ENCODE results near the gene UVRAG.
A peak's percentile ranks its signal among the peaks of the same experiment; 100 is the strongest.

Gene UVRAG

GRCh38 chr11:75893251-75893650 is 78.2 kb downstream of the UVRAG start (continued):
- no peak for TF ChIP-seq BCL6B (tag by site-specific recombination; IDR thresholded peaks at IDR 0.05)
- no peak for TF ChIP-seq KLF7 (tag by site-specific recombination; IDR thresholded peaks at IDR 0.05; ENCODE audit: borderline replicate concordance)
- TF ChIP-seq ZNF639 (tag by site-specific recombination; IDR thresholded peaks at IDR 0.05): no peak

GRCh38 chr11:75894036-75894585 is 79.1 kb downstream of the UVRAG start:
- CTCF ChIA-PET: interaction anchor here (0.9 to 1.0 kb wide), 3 partner anchors 14 to 618 kb away, joined by 3 to 6 read pairs (median 3); no protein-coding TSS in a partner anchor
- TF ChIP-seq ZNF449 (tag by site-specific recombination; IDR thresholded peaks at IDR 0.05) (no peak), KLF7 (tag by site-specific recombination; IDR thresholded peaks at IDR 0.05; ENCODE audit: borderline replicate concordance) (no peak), ZNF529 (tag by site-specific recombination; IDR thresholded peaks at IDR 0.05; ENCODE audit: insufficient replicate concordance) (no peak), ZNF423 (tag by site-specific recombination; IDR thresholded peaks at IDR 0.05) (no peak), ZNF561 (tag by site-specific recombination; IDR thresholded peaks at IDR 0.05; ENCODE audit: borderline replicate concordance) (no peak)
- H3K4me3 ChIP-seq (ENCODE audit: low read depth, low read length): no peak overlapping the region
- no peaks in the 10 kb centered on the region for H3K9me3 ChIP-seq (ENCODE audit: control insufficient read depth, insufficient read depth, low read depth, low read length)
- H3K27ac ChIP-seq (ENCODE audit: extremely low read depth, low read depth, low read length): no peak overlapping the region
- POLR2A ChIA-PET: no interaction called here
- no peaks in the 10 kb centered on the region for H3K4me1 ChIP-seq (ENCODE audit: control insufficient read depth, insufficient read depth, low read length)
- H3K36me3 ChIP-seq (ENCODE audit: control insufficient read depth in 2 of 2, insufficient read depth in 1 of 2, low read length in 2 of 2): peaks cover 0 to 16% of the 10 kb centered on the region in 2 experiments; a peak in 2 of 3 replicates

- Histone ChIP-seq H3K9me3 (ENCODE audit: control insufficient read depth, insufficient read depth, low read depth, low read length) (no peaks in the 10 kb centered on the region), H3K4me3 (ENCODE audit: low read depth, low read length) (no peak overlapping the region), H3K36me3 (ENCODE audit: control insufficient read depth in 2 of 2, insufficient read depth in 1 of 2, low read length in 2 of 2) (peaks cover 0 to 9% of the 10 kb centered on the region in 2 experiments; a peak in 2 of 3 replicates), H3K27ac (ENCODE audit: extremely low read depth, low read depth, low read length) (no peak overlapping the region), H3K4me1 (ENCODE audit: control insufficient read depth, insufficient read depth, low read length) (no peaks in the 10 kb centered on the region)
- POLR2A ChIA-PET: interaction anchor here (1.1 kb wide), 2 partner anchors 255 to 338 kb away, joined by 3 read pairs; no protein-coding TSS in a partner anchor
- CTCF ChIA-PET: interaction anchor here (0.6 to 6.3 kb wide), 29 partner anchors 13 to 777 kb away, joined by 3 to 86 read pairs (median 4); partner anchors contain the start of gene MAP6
- TF ChIP-seq ZNF654 (tag by site-specific recombination; IDR thresholded peaks at IDR 0.05; ENCODE audit: low read depth) (peak; percentile 78), ZNF133 (tag by site-specific recombination; IDR thresholded peaks at IDR 0.05) (no peak), HOXD13 (CRISPR knock-in tag; IDR thresholded peaks at IDR 0.05; ENCODE audit: borderline replicate concordance) (no peak)
Observed at GRCh38 chr11:75896843-75897419, 81.9 kb downstream of the UVRAG start.

- H3K9me3 ChIP-seq (ENCODE audit: control insufficient read depth, insufficient read depth, low read depth, low read length): no peaks in the 10 kb centered on the region
- CTCF ChIA-PET: interaction anchor here (0.6 to 6.3 kb wide), 6 partner anchors 32 to 420 kb away, joined by 3 to 86 read pairs (median 4); no protein-coding TSS in a partner anchor
- TF ChIP-seq ZNF530 (tag by site-specific recombination; IDR thresholded peaks at IDR 0.05; ENCODE audit: low read depth): no peak
- no peak for TF ChIP-seq ZNF23 (tag by site-specific recombination; IDR thresholded peaks at IDR 0.05; ENCODE audit: borderline replicate concordance)
- no peak for TF ChIP-seq ZNF76 (tag by site-specific recombination; IDR thresholded peaks at IDR 0.05; ENCODE audit: borderline replicate concordance, low read depth)
- no peak for TF ChIP-seq OVOL3 (tag by site-specific recombination; IDR thresholded peaks at IDR 0.05)
- TF ChIP-seq ZNF624 (tag by site-specific recombination; IDR thresholded peaks at IDR 0.05): no peak
- TF ChIP-seq ZBTB6 (tag by site-specific recombination; IDR thresholded peaks at IDR 0.05): no peak
- TF ChIP-seq PRDM1 (tag by site-specific recombination; IDR thresholded peaks at IDR 0.05): no peak
- no peak for TF ChIP-seq ZNF184 (tag by site-specific recombination; IDR thresholded peaks at IDR 0.05)
- no peak for TF ChIP-seq ZNF621 (tag by site-specific recombination; IDR thresholded peaks at IDR 0.05)
- POLR2A ChIA-PET: interaction anchor here (0.8 kb wide), 1 partner anchor 254 kb away, joined by 3 read pairs; no protein-coding TSS in a partner anchor
- no peak overlapping the region for H3K27ac ChIP-seq (ENCODE audit: extremely low read depth, low read depth, low read length)
- no peak overlapping the region for H3K4me3 ChIP-seq (ENCODE audit: low read depth, low read length)
- H3K4me1 ChIP-seq (ENCODE audit: control insufficient read depth, insufficient read depth, low read length): no peaks in the 10 kb centered on the region
- no peaks in the 10 kb centered on the region for H3K36me3 ChIP-seq (ENCODE audit: control insufficient read depth in 2 of 2, insufficient read depth in 1 of 2, low read length in 2 of 2)
Observed at GRCh38 chr11:75898871-75899270, 83.9 kb downstream of the UVRAG start.

All from HEK293 (cell line).